GM19328 (cell line): Measurements from ENCODE around the gene DPPA5.
A peak's percentile ranks its signal among the peaks of the same experiment; 100 is the strongest.
"Not testable (repeated sequence)": the region's sequence is repeated elsewhere in the genome, so short reads cannot be mapped to it uniquely, and the experiment has no call there.

Source experiments
- ATAC-seq: cut with Tn5 transposase; IDR thresholded peaks from one replicate; pipeline ENCODE4 v1.9.1; 2021; ENCODE audit warnings: mild to moderate bottlenecking, moderate library complexity; ENCODE audit not compliant: unreplicated experiment

DPPA5 gene

GRCh38 chr6:73353636-73354593, at the start of gene DPPA5:
Gene DPPA5, minus strand, starts transcription at chr6:73354276. Its CDS starts 51 bp downstream, at chr6:73354225.
- ATAC-seq, result no peak

GRCh38 chr6:73400656-73401055, 46.6 kb upstream of the DPPA5 start:
- ATAC-seq, result no peak

- ATAC-seq, result no peak
Measured at GRCh38 chr6:73395875-73396274, 41.8 kb upstream of the DPPA5 start.

- no peak for ATAC-seq
Measured at GRCh38 chr6:73394577-73395354, 40.7 kb upstream of the DPPA5 start, which contains the start of gene DDX43. Gene DDX43, plus strand, starts transcription at chr6:73394828. Its CDS starts 78 bp downstream, at chr6:73394906.

GRCh38 chr6:73393278-73393677, 39.2 kb upstream of the DPPA5 start:
- ATAC-seq, result no peak

- not testable (repeated sequence) for ATAC-seq
Measured at GRCh38 chr6:73392188-73392587, 38.1 kb upstream of the DPPA5 start.

- no peak for ATAC-seq
Measured at GRCh38 chr6:73391675-73392074, 37.6 kb upstream of the DPPA5 start.

- no peak for ATAC-seq
Measured at GRCh38 chr6:73389854-73390253, 35.8 kb upstream of the DPPA5 start.

- ATAC-seq, result peak; percentile 72
Measured at GRCh38 chr6:73388800-73389512, 34.9 kb upstream of the DPPA5 start.

- peak; percentile 10 for ATAC-seq
Measured at GRCh38 chr6:73388433-73388799, 34.3 kb upstream of the DPPA5 start.

GRCh38 chr6:73382462-73383113, 28.5 kb upstream of the DPPA5 start:
- ATAC-seq, result no peak

- ATAC-seq, result not testable (repeated sequence)
Measured at GRCh38 chr6:73381531-73381930, 27.5 kb upstream of the DPPA5 start.

- ATAC-seq, result no peak
Measured at GRCh38 chr6:73377225-73377624, 23.1 kb upstream of the DPPA5 start.

- ATAC-seq, result no peak
Measured at GRCh38 chr6:73375216-73375615, 21.1 kb upstream of the DPPA5 start.

- no peak for ATAC-seq
Measured at GRCh38 chr6:73372516-73372915, 18.4 kb upstream of the DPPA5 start.

- ATAC-seq, result no peak
Measured at GRCh38 chr6:73371984-73372383, 17.9 kb upstream of the DPPA5 start.

- no peak for ATAC-seq
Measured at GRCh38 chr6:73369563-73369962, 15.5 kb upstream of the DPPA5 start, which contains the start of gene OOEP. Gene OOEP, minus strand, starts transcription at chr6:73369897. Its CDS starts 105 bp downstream, at chr6:73369792.

- ATAC-seq, result no peak
Measured at GRCh38 chr6:73369157-73369556, 15.1 kb upstream of the DPPA5 start.

GRCh38 chr6:73368675-73369074, 14.6 kb upstream of the DPPA5 start:
- no peak for ATAC-seq

GRCh38 chr6:73367761-73368355, 13.8 kb upstream of the DPPA5 start:
- ATAC-seq, result no peak
